Measurements from ENCODE around the gene PIK3C3. TPM values are rescaled to one million over a fixed set of nuclear protein-coding genes. Genes with fewer than 3 reads are reported as not detected.

The PIK3C3 gene
- total RNA-seq, 1 donor from 2014 or later = 41.5 TPM

- Mint-ChIP-seq H3K4me1 (no peaks in the 10 kb centered on the region), H3K4me3 (no peak overlapping the region), H3K27me3 (ENCODE audit: low read depth) (no peaks in the 10 kb centered on the region), H3K27ac (ENCODE audit: unreplicated experiment) (no peak overlapping the region), H3K9me3 (no peaks in the 10 kb centered on the region), H3K36me3 (ENCODE audit: low read depth) (no peaks in the 10 kb centered on the region)
- DNase-seq (ENCODE audit: low read depth, low spot score) = no peak
- TF ChIP-seq, protein P1, sequence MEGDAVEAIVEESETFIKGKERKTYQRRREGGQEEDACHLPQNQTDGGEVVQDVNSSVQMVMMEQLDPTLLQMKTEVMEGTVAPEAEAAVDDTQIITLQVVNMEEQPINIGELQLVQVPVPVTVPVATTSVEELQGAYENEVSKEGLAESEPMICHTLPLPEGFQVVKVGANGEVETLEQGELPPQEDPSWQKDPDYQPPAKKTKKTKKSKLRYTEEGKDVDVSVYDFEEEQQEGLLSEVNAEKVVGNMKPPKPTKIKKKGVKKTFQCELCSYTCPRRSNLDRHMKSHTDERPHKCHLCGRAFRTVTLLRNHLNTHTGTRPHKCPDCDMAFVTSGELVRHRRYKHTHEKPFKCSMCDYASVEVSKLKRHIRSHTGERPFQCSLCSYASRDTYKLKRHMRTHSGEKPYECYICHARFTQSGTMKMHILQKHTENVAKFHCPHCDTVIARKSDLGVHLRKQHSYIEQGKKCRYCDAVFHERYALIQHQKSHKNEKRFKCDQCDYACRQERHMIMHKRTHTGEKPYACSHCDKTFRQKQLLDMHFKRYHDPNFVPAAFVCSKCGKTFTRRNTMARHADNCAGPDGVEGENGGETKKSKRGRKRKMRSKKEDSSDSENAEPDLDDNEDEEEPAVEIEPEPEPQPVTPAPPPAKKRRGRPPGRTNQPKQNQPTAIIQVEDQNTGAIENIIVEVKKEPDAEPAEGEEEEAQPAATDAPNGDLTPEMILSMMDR (conservative IDR thresholded peaks at IDR 0.05) = no peak
Observed at GRCh38 chr18:41966943-41967342, 11.9 kb downstream of the PIK3C3 start.

DNA sequence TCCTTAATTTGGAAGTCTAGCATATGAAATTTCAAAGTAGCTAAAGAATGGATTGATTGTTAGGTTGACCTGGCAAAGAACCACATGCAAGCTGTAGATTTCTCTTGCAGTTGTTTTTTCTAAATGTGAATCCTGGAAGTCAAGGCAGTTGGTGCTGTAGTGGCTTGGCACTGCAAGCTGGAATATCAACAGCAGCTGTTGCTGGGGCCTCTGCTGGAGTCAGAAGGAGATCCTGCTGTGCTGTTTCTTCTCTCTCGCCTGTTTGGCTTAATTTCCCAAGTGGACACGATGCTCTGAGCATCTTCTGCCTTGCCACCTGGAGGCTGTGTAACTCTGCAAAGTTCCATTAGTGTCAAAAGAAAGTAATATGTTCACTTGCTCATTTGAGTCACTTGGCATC, 12.6 kb downstream of the PIK3C3 start:
- no peak overlapping the region for H3K4me3 Mint-ChIP-seq
- H3K4me1 Mint-ChIP-seq = no peaks in the 10 kb centered on the region
- no peaks in the 10 kb centered on the region for H3K27me3 Mint-ChIP-seq (ENCODE audit: low read depth)
- H3K27ac Mint-ChIP-seq (ENCODE audit: unreplicated experiment) = no peak overlapping the region
- TF ChIP-seq, protein P1 (conservative IDR thresholded peaks at IDR 0.05) = no peak
- no peak for DNase-seq (ENCODE audit: low read depth, low spot score)
- H3K36me3 Mint-ChIP-seq (ENCODE audit: low read depth) = no peaks in the 10 kb centered on the region
- H3K9me3 Mint-ChIP-seq = no peaks in the 10 kb centered on the region

- Mint-ChIP-seq H3K4me3 (no peak overlapping the region), H3K4me1 (no peaks in the 10 kb centered on the region), H3K9me3 (no peaks in the 10 kb centered on the region), H3K27ac (ENCODE audit: unreplicated experiment) (no peak overlapping the region), H3K36me3 (ENCODE audit: low read depth) (no peaks in the 10 kb centered on the region), H3K27me3 (ENCODE audit: low read depth) (no peaks in the 10 kb centered on the region)
- TF ChIP-seq, protein P1 (conservative IDR thresholded peaks at IDR 0.05) = no peak
- DNase-seq (ENCODE audit: low read depth, low spot score) = no peak
Observed at GRCh38 chr18:41969881-41970280, 14.8 kb downstream of the PIK3C3 start.

- Mint-ChIP-seq H3K27ac (ENCODE audit: unreplicated experiment) (no peak overlapping the region), H3K4me3 (no peak overlapping the region), H3K9me3 (no peaks in the 10 kb centered on the region), H3K4me1 (no peaks in the 10 kb centered on the region), H3K36me3 (ENCODE audit: low read depth) (no peaks in the 10 kb centered on the region), H3K27me3 (ENCODE audit: low read depth) (no peaks in the 10 kb centered on the region)
- DNase-seq (ENCODE audit: low read depth, low spot score) = no peak
- TF ChIP-seq, protein P1 (conservative IDR thresholded peaks at IDR 0.05) = no peak
Observed at GRCh38 chr18:41972067-41972925, 17.3 kb downstream of the PIK3C3 start.

DNA sequence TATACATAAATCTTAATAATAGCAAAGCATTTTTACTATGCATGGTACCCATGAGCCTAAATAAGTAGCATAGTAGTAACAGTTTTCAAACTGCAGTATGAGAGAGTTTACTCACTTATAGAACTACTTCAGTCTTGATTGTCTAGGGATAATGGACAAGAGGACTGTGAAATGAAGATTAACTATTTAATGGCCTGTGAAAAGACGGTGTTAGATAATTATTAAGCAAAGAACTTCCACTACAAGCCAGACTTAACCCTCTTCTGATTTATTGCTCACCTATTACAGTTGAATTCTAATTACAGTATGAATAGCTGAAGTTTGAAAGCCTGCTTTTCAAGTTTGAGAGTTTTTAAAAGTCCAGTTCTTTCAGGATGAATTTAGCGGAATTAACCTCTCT, 18.9 kb downstream of the PIK3C3 start:
- Mint-ChIP-seq H3K9me3 (no peaks in the 10 kb centered on the region), H3K36me3 (ENCODE audit: low read depth) (no peaks in the 10 kb centered on the region), H3K4me1 (no peaks in the 10 kb centered on the region), H3K4me3 (no peak overlapping the region), H3K27ac (ENCODE audit: unreplicated experiment) (no peak overlapping the region), H3K27me3 (ENCODE audit: low read depth) (no peaks in the 10 kb centered on the region)
- DNase-seq (ENCODE audit: low read depth, low spot score) = no peak
- TF ChIP-seq, protein P1 (conservative IDR thresholded peaks at IDR 0.05) = no peak
